GM18517 (cell line): Measurements from ENCODE around the gene APOOL.
"Not testable (repeated sequence)": the region's sequence is repeated elsewhere in the genome, so short reads cannot be mapped to it uniquely, and the experiment has no call there.

Experiments used
- ATAC-seq: cut with Tn5 transposase; IDR thresholded peaks from one replicate; pipeline ENCODE4 v1.9.1; 2021; ENCODE audit warnings: mild to moderate bottlenecking, moderate library complexity; ENCODE audit not compliant: unreplicated experiment

APOOL gene

GRCh38 chrX:85003655-85004244, at the start of gene APOOL:
TSS of gene APOOL (plus strand) at chrX:85003877. CDS start at chrX:85003913, 36 bp downstream.
- ATAC-seq: peak; percentile 90

- ATAC-seq: no peak
Measured at GRCh38 chrX:84956304-84956703, 47.4 kb upstream of the APOOL start.

GRCh38 chrX:84974803-84975202, 28.9 kb upstream of the APOOL start:
- no peak for ATAC-seq

GRCh38 chrX:84991739-84992138, 11.9 kb upstream of the APOOL start:
- not testable (repeated sequence) for ATAC-seq

GRCh38 chrX:84993150-84993549, 10.5 kb upstream of the APOOL start:
- ATAC-seq: no peak

GRCh38 chrX:85001344-85001743, 2.3 kb upstream of the APOOL start:
- no peak for ATAC-seq

GRCh38 chrX:85004255-85004654, 578 bp downstream of the APOOL start:
- no peak for ATAC-seq

GRCh38 chrX:85012098-85012497, 8.4 kb downstream of the APOOL start:
- ATAC-seq: no peak

- not testable (repeated sequence) for ATAC-seq
Measured at GRCh38 chrX:85015351-85015750, 11.7 kb downstream of the APOOL start.

GRCh38 chrX:85017721-85018120, 14.0 kb downstream of the APOOL start:
- no peak for ATAC-seq

- no peak for ATAC-seq
Measured at GRCh38 chrX:85018471-85018870, 14.8 kb downstream of the APOOL start.

GRCh38 chrX:85020216-85020615, 16.5 kb downstream of the APOOL start:
- no peak for ATAC-seq

GRCh38 chrX:85024044-85024443, 20.4 kb downstream of the APOOL start:
- ATAC-seq: no peak

- ATAC-seq: no peak
Measured at GRCh38 chrX:85024562-85024961, 20.9 kb downstream of the APOOL start.

- ATAC-seq: no peak
Measured at GRCh38 chrX:85026170-85026569, 22.5 kb downstream of the APOOL start.

- ATAC-seq: no peak
Measured at GRCh38 chrX:85029043-85029442, 25.4 kb downstream of the APOOL start.

- no peak for ATAC-seq
Measured at GRCh38 chrX:85031505-85031904, 27.8 kb downstream of the APOOL start.

- no peak for ATAC-seq
Measured at GRCh38 chrX:85037114-85037513, 33.4 kb downstream of the APOOL start.

- ATAC-seq: no peak
Measured at GRCh38 chrX:85051627-85052026, 48.0 kb downstream of the APOOL start.

GRCh38 chrX:85052205-85052604, 48.5 kb downstream of the APOOL start:
- no peak for ATAC-seq

- ATAC-seq: no peak
Measured at GRCh38 chrX:85052636-85053343, 49.1 kb downstream of the APOOL start.

- peak; percentile 51 for ATAC-seq
Measured at GRCh38 chrX:85065512-85066198, 62.0 kb downstream of the APOOL start.
